Osteoblast (primary cell): ENCODE measurements around the gene KCNQ1. TPM values are rescaled to one million over a fixed set of nuclear protein-coding genes. Genes with fewer than 3 reads are reported as not detected.
A peak's percentile ranks its signal among the peaks of the same experiment; 100 is the strongest.

Experiments
- DNase-seq: peaks from one replicate; pipeline ENCODE4 v3.0.0; 2011; ENCODE audit warnings: low spot score, mixed read lengths; ENCODE audit not compliant: insufficient read length; ENCODE audit errors: missing footprints
- H2AFZ ChIP-seq: 2 replicates; pipeline ENCODE4 v1.6.0; 2011; ENCODE audit warnings: mild to moderate bottlenecking, low read length
- H3K27ac ChIP-seq: 2 replicates; pipeline ENCODE4 v1.5.1; 2011; ENCODE audit warnings: mild to moderate bottlenecking, low read depth, low read length, moderate library complexity
- H3K27me3 ChIP-seq: 2 replicates; pipeline ENCODE4 v1.6.0; 2012; ENCODE audit warnings: mild to moderate bottlenecking, control low read depth, inconsistent platforms, low read length, moderate library complexity; ENCODE audit not compliant: insufficient read depth
- H3K36me3 ChIP-seq: 2 replicates; pipeline ENCODE4 v1.5.1; 2011; ENCODE audit warnings: mild to moderate bottlenecking, low read length, control low read depth, moderate library complexity; ENCODE audit not compliant: insufficient read depth
- H3K4me1 ChIP-seq: 2 replicates; pipeline ENCODE4 v1.5.1; 2011; ENCODE audit warnings: mild to moderate bottlenecking, low read length, control low read depth, moderate library complexity; ENCODE audit not compliant: insufficient read depth
- H3K4me2 ChIP-seq: 2 replicates; pipeline ENCODE4 v1.6.0; 2011; ENCODE audit warnings: mild to moderate bottlenecking, low read length; ENCODE audit not compliant: insufficient read depth
- H3K4me3 ChIP-seq: fragments of 200-600 bp; sonication (generic); 3 replicates; pipeline ENCODE4 v1.5.1; 2012; ENCODE audit warnings: mild to moderate bottlenecking, low read length, inconsistent platforms; ENCODE audit not compliant: insufficient read depth
- H3K79me2 ChIP-seq: 2 replicates; pipeline ENCODE4 v1.6.0; 2012; ENCODE audit warnings: mild to moderate bottlenecking, low read length, control low read depth, inconsistent platforms; ENCODE audit not compliant: insufficient read depth
- H3K9me3 ChIP-seq: 2 replicates; pipeline ENCODE4 v1.5.1; 2011; ENCODE audit warnings: low read depth, low read length, control low read depth
- H4K20me1 ChIP-seq: 2 replicates; pipeline ENCODE4 v1.6.0; 2012; ENCODE audit warnings: mild to moderate bottlenecking, low read length, control low read depth; ENCODE audit not compliant: insufficient read depth
- CTCF ChIP-seq: IDR thresholded peaks from 2 replicates; pipeline ENCODE4 v1.5.1; 2011; ENCODE audit warnings: mild to moderate bottlenecking, low read depth, low read length, moderate library complexity; ENCODE audit errors: extremely low read depth
- total RNA-seq: library from RNA; depleted of rRNA; stranded (reverse); fragments of >200 nt; gene quantifications from 2 replicates; pipeline ENCODE4 v1.2.3, GENCODE V29; 2012

The KCNQ1 gene
- total RNA-seq, 1 donor: not detected

GRCh38 chr11:2512431-2513407 is 67.9 kb downstream of the KCNQ1 start:
- no peaks in the 10 kb centered on the region for H3K79me2 ChIP-seq
- TF ChIP-seq CTCF: no peak
- H2AFZ ChIP-seq: no peak overlapping the region
- H3K27ac ChIP-seq: no peak overlapping the region
- no peak overlapping the region for H3K4me2 ChIP-seq
- H4K20me1 ChIP-seq: no peaks in the 10 kb centered on the region
- no peaks in the 10 kb centered on the region for H3K9me3 ChIP-seq
- peak; percentile 60 for DNase-seq
- H3K4me3 ChIP-seq: no peak overlapping the region
- peaks cover 11% of the 10 kb centered on the region for H3K27me3 ChIP-seq
- no peaks in the 10 kb centered on the region for H3K4me1 ChIP-seq
- H3K36me3 ChIP-seq: no peaks in the 10 kb centered on the region

GRCh38 chr11:2513441-2513840 is 68.6 kb downstream of the KCNQ1 start:
- Histone ChIP-seq H2AFZ (no peak overlapping the region), H3K4me3 (no peak overlapping the region), H3K4me2 (no peak overlapping the region), H3K79me2 (no peaks in the 10 kb centered on the region), H3K4me1 (no peaks in the 10 kb centered on the region), H4K20me1 (no peaks in the 10 kb centered on the region), H3K9me3 (no peaks in the 10 kb centered on the region), H3K27me3 (peaks cover 9% of the 10 kb centered on the region), H3K27ac (no peak overlapping the region), H3K36me3 (no peaks in the 10 kb centered on the region)
- TF ChIP-seq CTCF: no peak
- peak; percentile 61 for DNase-seq

GRCh38 chr11:2515401-2516275 is 70.8 kb downstream of the KCNQ1 start:
- Histone ChIP-seq H3K4me2 (no peak overlapping the region), H4K20me1 (no peaks in the 10 kb centered on the region), H2AFZ (no peak overlapping the region), H3K4me3 (no peak overlapping the region), H3K27ac (no peak overlapping the region), H3K79me2 (no peaks in the 10 kb centered on the region), H3K9me3 (no peaks in the 10 kb centered on the region), H3K4me1 (no peaks in the 10 kb centered on the region), H3K36me3 (no peaks in the 10 kb centered on the region), H3K27me3 (peaks cover 3% of the 10 kb centered on the region)
- DNase-seq: peak; percentile 68
- TF ChIP-seq CTCF: no peak
